ENCODE measurements around the gene BAHCC1.

Gene BAHCC1

DNA sequence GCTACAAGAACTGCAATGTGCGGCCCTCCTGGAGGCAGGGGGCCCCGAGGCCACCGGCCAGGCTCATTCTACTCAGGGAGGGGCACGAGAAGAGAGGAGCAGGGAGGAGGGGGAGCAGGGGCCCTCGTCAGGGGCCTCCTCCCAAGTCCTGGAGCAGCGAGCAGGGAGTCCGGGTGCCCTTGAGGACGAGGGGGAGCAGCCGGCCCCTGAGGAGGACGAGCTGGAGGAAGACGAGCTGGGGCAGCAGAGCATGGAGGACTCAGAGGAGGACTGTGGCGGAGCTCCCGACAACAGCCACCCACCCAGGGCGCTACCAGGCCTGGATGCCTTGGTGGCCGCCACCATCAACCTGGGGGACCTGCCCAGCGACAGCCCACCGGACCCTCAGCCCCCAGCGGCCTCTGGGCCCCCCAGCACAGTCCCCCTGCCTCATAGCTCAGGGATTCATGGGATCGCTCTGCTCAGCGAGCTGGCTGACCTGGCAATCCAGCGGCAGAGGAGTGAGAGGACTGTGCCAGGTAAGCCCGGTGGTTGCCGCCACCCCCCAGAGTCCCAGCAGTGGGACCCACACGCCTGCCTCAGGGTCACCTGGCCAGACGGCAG lies 52.2 kb downstream of the BAHCC1 start:
- Histone ChIP-seq H3K4me3 (no peak overlapping the region), H3K27ac (no peak overlapping the region)
- TF ChIP-seq, protein P1, sequence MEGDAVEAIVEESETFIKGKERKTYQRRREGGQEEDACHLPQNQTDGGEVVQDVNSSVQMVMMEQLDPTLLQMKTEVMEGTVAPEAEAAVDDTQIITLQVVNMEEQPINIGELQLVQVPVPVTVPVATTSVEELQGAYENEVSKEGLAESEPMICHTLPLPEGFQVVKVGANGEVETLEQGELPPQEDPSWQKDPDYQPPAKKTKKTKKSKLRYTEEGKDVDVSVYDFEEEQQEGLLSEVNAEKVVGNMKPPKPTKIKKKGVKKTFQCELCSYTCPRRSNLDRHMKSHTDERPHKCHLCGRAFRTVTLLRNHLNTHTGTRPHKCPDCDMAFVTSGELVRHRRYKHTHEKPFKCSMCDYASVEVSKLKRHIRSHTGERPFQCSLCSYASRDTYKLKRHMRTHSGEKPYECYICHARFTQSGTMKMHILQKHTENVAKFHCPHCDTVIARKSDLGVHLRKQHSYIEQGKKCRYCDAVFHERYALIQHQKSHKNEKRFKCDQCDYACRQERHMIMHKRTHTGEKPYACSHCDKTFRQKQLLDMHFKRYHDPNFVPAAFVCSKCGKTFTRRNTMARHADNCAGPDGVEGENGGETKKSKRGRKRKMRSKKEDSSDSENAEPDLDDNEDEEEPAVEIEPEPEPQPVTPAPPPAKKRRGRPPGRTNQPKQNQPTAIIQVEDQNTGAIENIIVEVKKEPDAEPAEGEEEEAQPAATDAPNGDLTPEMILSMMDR (IDR thresholded peaks at IDR 0.05): no peak
- no peak for DNase-seq (ENCODE audit: low spot score)

DNA sequence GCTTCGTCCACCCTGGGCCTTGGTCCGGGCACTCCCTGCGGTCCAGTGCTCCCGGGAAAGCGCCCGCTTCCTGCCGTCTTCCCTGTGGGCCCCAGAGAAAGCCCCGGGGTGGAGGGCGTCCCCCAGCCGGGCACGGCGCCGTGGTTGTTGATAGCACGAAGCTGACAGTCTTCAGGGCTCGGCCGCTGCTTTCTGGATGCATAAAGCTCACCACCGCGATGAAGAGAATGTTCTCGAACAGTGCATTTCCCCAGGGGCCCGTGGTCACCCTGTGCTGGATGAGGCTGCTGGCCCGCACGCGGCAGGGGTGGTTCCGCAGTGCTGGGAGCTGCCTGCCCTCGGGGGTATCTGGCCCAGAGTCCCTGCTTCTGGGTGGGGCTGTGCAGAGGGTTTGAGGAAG lies 53.2 kb downstream of the BAHCC1 start:
- DNase-seq (ENCODE audit: low spot score): no peak
- H3K27ac ChIP-seq: no peak overlapping the region
- TF ChIP-seq, protein P1 (IDR thresholded peaks at IDR 0.05): no peak
- no peak overlapping the region for H3K4me3 ChIP-seq

DNA sequence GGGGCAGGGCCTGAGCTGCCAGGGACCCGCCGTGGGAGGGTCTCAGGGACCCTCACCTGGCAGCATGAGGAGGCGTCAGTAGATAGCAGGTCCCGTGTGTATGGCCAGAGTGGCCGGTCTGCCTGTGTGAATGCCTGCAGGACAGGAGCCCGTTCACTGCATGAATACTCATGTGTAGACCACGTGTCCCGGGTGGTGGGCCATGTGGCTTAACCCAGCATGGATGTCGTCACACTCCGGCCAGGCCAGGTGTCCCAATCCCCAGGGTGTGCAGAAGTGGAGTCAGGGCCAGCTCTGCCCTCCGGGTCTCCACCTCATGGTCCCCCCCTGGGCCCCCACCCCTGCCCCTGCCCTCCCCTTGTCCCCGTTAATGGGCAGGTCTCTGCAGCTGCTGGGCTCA lies 53.7 kb downstream of the BAHCC1 start:
- H3K27ac ChIP-seq: no peak overlapping the region
- DNase-seq (ENCODE audit: low spot score): no peak
- TF ChIP-seq, protein P1 (IDR thresholded peaks at IDR 0.05): no peak
- no peak overlapping the region for H3K4me3 ChIP-seq

DNA sequence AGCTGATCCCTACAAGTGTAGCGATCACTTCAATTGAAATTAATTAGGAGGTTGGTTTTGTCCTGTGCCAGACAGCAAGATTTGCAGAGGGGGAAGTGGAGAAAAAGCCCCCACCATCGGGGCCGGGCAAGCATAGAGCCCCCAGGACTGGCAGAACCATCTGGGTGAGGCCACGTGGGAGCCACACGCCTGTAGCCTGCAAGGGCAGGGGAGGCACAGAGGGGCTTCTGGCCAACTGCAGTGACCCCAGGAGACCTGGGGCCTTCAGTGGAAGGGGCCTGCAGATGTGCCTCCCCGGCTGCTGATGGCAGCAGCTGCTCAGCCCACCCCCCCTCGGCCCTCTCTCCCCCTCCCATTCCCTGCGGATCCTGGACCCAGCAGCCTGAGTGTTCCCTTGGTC lies 54.1 kb downstream of the BAHCC1 start:
- DNase-seq (ENCODE audit: low spot score): no peak
- Histone ChIP-seq H3K4me3 (no peak overlapping the region), H3K27ac (no peak overlapping the region)
- TF ChIP-seq, protein P1 (IDR thresholded peaks at IDR 0.05): no peak

DNA sequence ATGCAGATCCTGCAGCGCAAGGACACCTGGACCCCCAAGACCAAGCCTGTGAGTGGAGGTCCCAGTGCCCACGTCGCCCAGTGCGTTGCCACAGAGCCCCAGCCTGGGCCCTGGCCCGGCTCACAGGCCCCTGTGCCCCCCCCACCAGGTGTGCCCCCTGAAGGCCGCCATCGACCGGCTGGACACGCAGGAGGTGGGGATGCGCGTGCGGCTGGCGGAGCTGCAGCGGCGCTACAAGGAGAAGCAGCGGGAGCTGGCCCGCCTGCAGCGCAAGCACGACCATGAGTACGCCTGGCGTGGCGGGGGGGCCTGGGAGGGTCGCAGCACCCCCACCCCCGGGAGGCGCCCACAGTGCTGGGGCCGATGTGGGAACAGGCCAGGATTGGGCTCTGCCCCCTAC lies 56.6 kb downstream of the BAHCC1 start:
- TF ChIP-seq, protein P1 (IDR thresholded peaks at IDR 0.05): no peak
- Histone ChIP-seq H3K4me3 (no peak overlapping the region), H3K27ac (no peak overlapping the region)
- no peak for DNase-seq (ENCODE audit: low spot score)

- H3K27ac ChIP-seq: no peak overlapping the region
- TF ChIP-seq, protein P1 (IDR thresholded peaks at IDR 0.05): no peak
- no peak for DNase-seq (ENCODE audit: low spot score)
- H3K4me3 ChIP-seq: no peak overlapping the region
These were observed 57.3 kb downstream of the BAHCC1 start for GRCh38 chr17:81452551-81452950.

GRCh38 chr17:81453076-81453475 lies 57.8 kb downstream of the BAHCC1 start:
- DNase-seq (ENCODE audit: low spot score): no peak
- Histone ChIP-seq H3K4me3 (no peak overlapping the region), H3K27ac (no peak overlapping the region)
- TF ChIP-seq, protein P1 (IDR thresholded peaks at IDR 0.05): no peak
